Nephron (organoid): ENCODE results near the gene BAZ2B.

Experiments
- H3K27ac Mint-ChIP-seq, 3 experiments: 2 replicates each; pipeline ENCODE4 v1.8.0; 2020; ENCODE audit warnings: mixed read lengths in 3 of 3, mild to moderate bottlenecking in 2 of 3, moderate library complexity in 1 of 3
- H3K27me3 Mint-ChIP-seq: 2 replicates; pipeline ENCODE4 v1.8.0; 2021; ENCODE audit warnings: low read depth, mild to moderate bottlenecking, moderate library complexity, mixed read lengths
- H3K36me3 Mint-ChIP-seq: 2 replicates; pipeline ENCODE4 v1.8.0; 2020; ENCODE audit warnings: low read depth, mixed read lengths
- H3K4me1 Mint-ChIP-seq: 2 replicates; pipeline ENCODE4 v1.8.0; 2020; ENCODE audit warnings: mixed read lengths
- H3K4me3 Mint-ChIP-seq, 3 experiments: 2 replicates each; pipeline ENCODE4 v1.8.0; 2020; ENCODE audit warnings: mild to moderate bottlenecking in 3 of 3, mixed read lengths in 3 of 3, moderate library complexity in 2 of 3
- H3K9me3 Mint-ChIP-seq: 2 replicates; pipeline ENCODE4 v1.8.0; 2020; ENCODE audit warnings: mixed read lengths
- CTCF ChIP-seq, 3 experiments: fragments of 200-600 bp; sonication (generic); IDR thresholded peaks; one replicate each; pipeline ENCODE4 v1.5.0; 2021; ENCODE audit warnings: antibody characterized with exemption in 3 of 3; ENCODE audit not compliant: unreplicated experiment in 3 of 3

BAZ2B gene

GRCh38 chr2:159432610-159433009, 183.7 kb downstream of the BAZ2B start:
- peaks cover 60% of the 10 kb centered on the region for H3K36me3 Mint-ChIP-seq
- H3K27me3 Mint-ChIP-seq = no peaks in the 10 kb centered on the region
- no peak for TF ChIP-seq CTCF (IDR thresholded peaks at IDR 0.05; ENCODE audit: unreplicated experiment in 3 of 3)
- no peaks in the 10 kb centered on the region for H3K9me3 Mint-ChIP-seq
- no peak overlapping the region for H3K27ac Mint-ChIP-seq
- no peaks in the 10 kb centered on the region for H3K4me1 Mint-ChIP-seq
- H3K4me3 Mint-ChIP-seq = no peak overlapping the region

GRCh38 chr2:159427048-159427447, 189.3 kb downstream of the BAZ2B start:
- Mint-ChIP-seq H3K4me1 (no peaks in the 10 kb centered on the region), H3K9me3 (peaks cover 14% of the 10 kb centered on the region), H3K4me3 (no peak overlapping the region), H3K27ac (no peak overlapping the region), H3K27me3 (no peaks in the 10 kb centered on the region), H3K36me3 (peaks cover 83% of the 10 kb centered on the region)
- no peak for TF ChIP-seq CTCF (IDR thresholded peaks at IDR 0.05; ENCODE audit: unreplicated experiment in 3 of 3)

- no peaks in the 10 kb centered on the region for H3K27me3 Mint-ChIP-seq
- peaks cover 19% of the 10 kb centered on the region for H3K9me3 Mint-ChIP-seq
- no peak for TF ChIP-seq CTCF (IDR thresholded peaks at IDR 0.05; ENCODE audit: unreplicated experiment in 3 of 3)
- H3K27ac Mint-ChIP-seq = no peak overlapping the region
- H3K4me3 Mint-ChIP-seq = no peak overlapping the region
- H3K36me3 Mint-ChIP-seq = peaks cover 55% of the 10 kb centered on the region
- H3K4me1 Mint-ChIP-seq = no peaks in the 10 kb centered on the region
Observed at GRCh38 chr2:159419403-159419802, 196.9 kb downstream of the BAZ2B start.

- H3K36me3 Mint-ChIP-seq = peaks cover 56% of the 10 kb centered on the region
- H3K4me1 Mint-ChIP-seq = no peaks in the 10 kb centered on the region
- no peak overlapping the region for H3K4me3 Mint-ChIP-seq
- H3K9me3 Mint-ChIP-seq = no peaks in the 10 kb centered on the region
- no peaks in the 10 kb centered on the region for H3K27me3 Mint-ChIP-seq
- no peak for TF ChIP-seq CTCF (IDR thresholded peaks at IDR 0.05; ENCODE audit: unreplicated experiment in 3 of 3)
- H3K27ac Mint-ChIP-seq = no peak overlapping the region
Observed at GRCh38 chr2:159411460-159411859, 204.9 kb downstream of the BAZ2B start.

GRCh38 chr2:159410276-159410675, 206.1 kb downstream of the BAZ2B start:
- TF ChIP-seq CTCF (IDR thresholded peaks at IDR 0.05; ENCODE audit: unreplicated experiment in 3 of 3) = no peak
- Mint-ChIP-seq H3K36me3 (peaks cover 64% of the 10 kb centered on the region), H3K4me3 (no peak overlapping the region), H3K27me3 (no peaks in the 10 kb centered on the region), H3K9me3 (no peaks in the 10 kb centered on the region), H3K4me1 (no peaks in the 10 kb centered on the region), H3K27ac (no peak overlapping the region)

GRCh38 chr2:159409116-159409800, 207.1 kb downstream of the BAZ2B start:
- H3K27me3 Mint-ChIP-seq = no peaks in the 10 kb centered on the region
- TF ChIP-seq CTCF (IDR thresholded peaks at IDR 0.05; ENCODE audit: unreplicated experiment in 3 of 3) = no peak
- no peak overlapping the region for H3K4me3 Mint-ChIP-seq
- H3K27ac Mint-ChIP-seq = no peak overlapping the region
- H3K36me3 Mint-ChIP-seq = peaks cover 65% of the 10 kb centered on the region
- H3K9me3 Mint-ChIP-seq = no peaks in the 10 kb centered on the region
- no peaks in the 10 kb centered on the region for H3K4me1 Mint-ChIP-seq
